ENCODE measurements around the gene FBXL4. TPM values are rescaled to one million over a fixed set of nuclear protein-coding genes. Genes with fewer than 3 reads are reported as not detected.
A peak's percentile ranks its signal among the peaks of the same experiment; 100 is the strongest.

Gene FBXL4
- total RNA-seq, 4 donors from 2014 or later = 4.9 to 15.1 (median 10.0) TPM

DNA sequence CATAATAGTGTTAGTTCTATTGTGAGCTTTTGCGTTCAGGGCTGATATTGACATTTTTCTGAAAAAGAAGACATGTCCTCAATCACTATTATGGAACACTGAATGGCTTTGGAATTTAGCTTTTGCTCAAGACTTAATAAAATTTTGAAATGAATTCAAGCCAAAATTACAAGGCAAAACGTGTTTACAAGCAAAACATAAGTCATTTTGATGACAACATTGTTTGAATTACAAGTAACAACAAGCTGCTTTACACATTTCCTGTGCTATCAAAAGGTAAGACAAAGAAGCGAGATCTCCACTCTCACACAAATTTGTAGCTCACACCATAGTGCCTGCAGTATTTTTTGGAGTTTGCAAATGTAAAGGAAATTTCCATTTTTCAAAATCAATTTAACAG, 75.9 kb downstream of the FBXL4 start:
- intact Hi-C loops (cut with DNase I) = no loop called here
- 68 to 70% methylated on average over 3 of the region's 3 CpGs for WGBS, 2 donors
- Histone ChIP-seq H3K9me3 (no peaks in the 10 kb centered on the region), H3K27ac (no peak overlapping the region), H3K4me3 (no peak overlapping the region), H3K4me1 (no peaks in the 10 kb centered on the region), H3K27me3 (no peaks in the 10 kb centered on the region), H3K36me3 (peaks cover 0 to 32% (median 0%) of the 10 kb centered on the region in 3 donors)
- DNase-seq = no peak
- TF ChIP-seq, protein P1, sequence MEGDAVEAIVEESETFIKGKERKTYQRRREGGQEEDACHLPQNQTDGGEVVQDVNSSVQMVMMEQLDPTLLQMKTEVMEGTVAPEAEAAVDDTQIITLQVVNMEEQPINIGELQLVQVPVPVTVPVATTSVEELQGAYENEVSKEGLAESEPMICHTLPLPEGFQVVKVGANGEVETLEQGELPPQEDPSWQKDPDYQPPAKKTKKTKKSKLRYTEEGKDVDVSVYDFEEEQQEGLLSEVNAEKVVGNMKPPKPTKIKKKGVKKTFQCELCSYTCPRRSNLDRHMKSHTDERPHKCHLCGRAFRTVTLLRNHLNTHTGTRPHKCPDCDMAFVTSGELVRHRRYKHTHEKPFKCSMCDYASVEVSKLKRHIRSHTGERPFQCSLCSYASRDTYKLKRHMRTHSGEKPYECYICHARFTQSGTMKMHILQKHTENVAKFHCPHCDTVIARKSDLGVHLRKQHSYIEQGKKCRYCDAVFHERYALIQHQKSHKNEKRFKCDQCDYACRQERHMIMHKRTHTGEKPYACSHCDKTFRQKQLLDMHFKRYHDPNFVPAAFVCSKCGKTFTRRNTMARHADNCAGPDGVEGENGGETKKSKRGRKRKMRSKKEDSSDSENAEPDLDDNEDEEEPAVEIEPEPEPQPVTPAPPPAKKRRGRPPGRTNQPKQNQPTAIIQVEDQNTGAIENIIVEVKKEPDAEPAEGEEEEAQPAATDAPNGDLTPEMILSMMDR (IDR thresholded peaks at IDR 0.05) = no peak
- no peak for TF ChIP-seq POLR2A (IDR thresholded peaks at IDR 0.05)

DNA sequence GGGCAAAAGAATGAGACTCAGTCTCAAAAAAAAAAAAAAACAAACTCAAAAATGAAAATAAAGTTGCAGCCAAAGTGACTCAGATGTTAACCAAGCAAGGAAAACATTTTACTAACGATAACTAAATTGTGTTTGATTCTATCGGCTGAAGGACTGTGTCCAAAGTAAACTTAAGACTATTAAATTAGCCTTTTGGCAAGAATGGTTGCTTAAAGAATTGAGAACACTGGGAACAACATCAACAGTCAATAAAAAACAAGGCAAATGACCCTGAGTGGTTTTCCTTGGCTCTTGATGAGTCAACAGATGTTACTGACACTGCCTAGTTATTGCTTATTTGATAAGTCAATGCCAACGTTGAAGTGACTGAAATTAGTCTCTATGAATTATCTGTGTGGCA, 76.7 kb downstream of the FBXL4 start:
- Histone ChIP-seq H3K27me3 (no peaks in the 10 kb centered on the region), H3K4me3 (no peak overlapping the region), H3K4me1 (no peaks in the 10 kb centered on the region), H3K27ac (no peak overlapping the region), H3K36me3 (peaks cover 0 to 26% (median 0%) of the 10 kb centered on the region in 3 donors), H3K9me3 (no peaks in the 10 kb centered on the region)
- DNase-seq = no peak
- intact Hi-C loops (cut with DNase I) = no loop called here
- WGBS, 2 donors = 31 to 39% methylated on average over 3 of the region's 3 CpGs
- TF ChIP-seq, protein P1 (IDR thresholded peaks at IDR 0.05) = no peak
- no peak for TF ChIP-seq POLR2A (IDR thresholded peaks at IDR 0.05)

DNA sequence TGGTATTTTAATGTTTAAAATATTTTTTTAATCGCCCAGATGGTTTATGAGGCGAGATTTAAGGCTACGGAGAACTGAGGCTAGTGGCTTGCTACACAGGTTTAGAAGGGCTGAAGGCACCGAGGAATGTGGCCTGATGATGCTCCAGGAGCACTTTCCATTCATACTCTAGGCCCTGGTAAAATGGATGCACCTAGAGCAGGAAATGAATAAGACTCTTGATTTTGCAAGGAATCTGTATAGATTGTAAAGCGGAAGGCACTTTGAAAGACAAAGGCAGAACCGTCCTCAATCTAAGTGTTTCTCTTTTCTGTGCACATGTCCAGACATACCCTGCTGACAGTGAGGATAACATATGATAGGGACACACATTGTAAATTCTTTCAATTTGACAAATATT, 83.2 kb downstream of the FBXL4 start:
- TF ChIP-seq, protein P1 (IDR thresholded peaks at IDR 0.05) = no peak
- no peak for TF ChIP-seq POLR2A (IDR thresholded peaks at IDR 0.05)
- H3K36me3 ChIP-seq = no peaks in the 10 kb centered on the region
- DNase-seq = no peak
- H3K9me3 ChIP-seq = no peaks in the 10 kb centered on the region
- no peak overlapping the region for H3K4me3 ChIP-seq
- intact Hi-C loops (cut with DNase I) = no loop called here
- 93 to 97% methylated on average over 6 of the region's 6 CpGs for WGBS, 2 donors
- no peak overlapping the region for H3K27ac ChIP-seq
- H3K4me1 ChIP-seq = no peaks in the 10 kb centered on the region
- H3K27me3 ChIP-seq = no peaks in the 10 kb centered on the region

DNA sequence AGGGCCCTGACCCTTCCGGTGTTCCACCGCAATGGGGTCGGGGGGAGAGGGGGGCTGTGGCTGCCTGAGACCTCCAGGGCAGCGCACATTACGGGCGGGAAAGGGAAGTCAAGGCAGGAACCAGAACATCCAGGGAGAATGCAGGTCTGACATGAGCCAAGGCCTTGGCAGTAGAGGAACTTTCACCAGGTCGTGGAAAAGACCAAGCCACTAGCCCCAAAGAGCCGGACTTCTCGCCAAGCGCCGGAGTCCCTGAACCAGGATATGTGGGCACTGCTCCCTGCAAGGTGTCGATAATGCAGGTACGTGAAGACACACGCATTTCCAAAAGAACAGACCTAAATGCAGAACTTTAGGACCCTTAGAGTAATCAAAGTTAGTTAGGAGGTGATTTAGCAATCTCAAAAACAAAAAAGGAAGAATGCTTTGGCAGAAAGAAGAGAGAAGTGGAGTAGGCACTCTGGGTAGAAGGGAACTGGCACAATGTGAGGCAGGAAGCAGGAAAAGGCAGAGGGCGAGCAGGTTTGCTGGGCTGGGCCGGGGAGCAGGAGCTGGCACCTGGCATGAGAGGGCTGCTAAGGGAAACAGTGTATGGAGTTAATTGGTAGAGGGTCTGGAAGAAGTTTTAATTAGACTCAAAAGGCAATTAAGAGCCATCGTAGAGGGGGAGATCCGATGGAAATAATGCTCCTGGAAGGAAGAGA, 99.1 kb downstream of the FBXL4 start:
- peaks cover 20 to 67% (median 32%) of the 10 kb centered on the region in 4 donors for H3K27me3 ChIP-seq
- peak overlapping the region in 2 of 4 donors; percentile 17 to 33 for H3K4me3 ChIP-seq
- peaks cover 16 to 35% (median 20%) of the 10 kb centered on the region in 3 donors for H3K4me1 ChIP-seq
- WGBS, 2 donors = 61 to 66% methylated on average over 10 to 12 of the region's 18 CpGs
- intact Hi-C loops (cut with DNase I) = no loop called here
- no peaks in the 10 kb centered on the region for H3K9me3 ChIP-seq
- DNase-seq = no peak
- TF ChIP-seq, protein P1 (IDR thresholded peaks at IDR 0.05) = no peak
- TF ChIP-seq POLR2A (IDR thresholded peaks at IDR 0.05) = no peak
- no peak overlapping the region for H3K27ac ChIP-seq
- no peaks in the 10 kb centered on the region for H3K36me3 ChIP-seq

DNA sequence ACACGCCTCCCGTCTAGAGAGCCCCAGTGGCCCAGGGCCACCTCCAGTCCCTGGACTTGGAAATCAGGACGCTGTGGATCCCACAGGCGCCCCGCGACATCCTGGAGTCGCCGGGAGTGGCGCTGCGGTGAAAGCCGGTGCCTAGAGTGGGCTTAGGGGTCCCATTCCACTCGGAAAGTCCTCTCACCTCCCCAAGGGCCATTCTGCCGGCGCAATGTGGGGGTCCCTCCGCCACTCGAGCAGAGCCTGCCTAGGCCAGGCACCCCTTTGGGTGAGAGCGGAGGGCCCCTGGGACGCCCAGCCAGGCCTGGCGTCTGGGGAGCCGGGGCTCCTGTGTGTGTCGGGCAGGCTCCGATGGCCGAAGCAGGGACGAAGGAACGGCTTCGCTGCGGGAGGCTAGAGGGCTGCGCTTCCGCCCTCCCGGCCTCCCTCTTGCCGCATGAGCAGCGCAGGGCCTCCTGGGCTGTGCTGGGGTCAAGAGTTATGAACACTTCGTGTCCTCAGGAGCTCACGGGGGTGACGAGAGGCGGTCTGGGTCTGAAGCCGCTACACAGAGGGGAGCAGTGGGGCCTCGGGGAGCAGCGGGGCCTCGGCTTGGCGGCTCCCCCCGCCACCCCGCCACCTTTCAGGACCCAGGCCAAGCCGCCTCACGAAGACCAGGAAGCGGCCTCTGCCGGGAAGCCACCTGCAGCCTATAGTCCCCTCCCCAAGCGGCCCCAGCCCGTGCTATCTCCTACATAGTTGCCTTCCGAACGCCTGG, 99.8 kb downstream of the FBXL4 start:
- intact Hi-C loops (cut with DNase I) = no loop called here
- Histone ChIP-seq H3K4me3 (peak overlapping the region in 2 of 4 donors; percentile 17 to 33), H3K27me3 (peaks cover 24 to 74% (median 39%) of the 10 kb centered on the region in 4 donors)

More for the DNA sequence above, 99.8 kb downstream of the FBXL4 start:
- Histone ChIP-seq H3K9me3 (no peaks in the 10 kb centered on the region), H3K4me1 (peaks cover 16 to 40% (median 23%) of the 10 kb centered on the region in 3 donors), H3K27ac (no peak overlapping the region), H3K36me3 (no peaks in the 10 kb centered on the region)
- 11 to 12% methylated on average over 10 to 11 of the region's 51 CpGs for WGBS, 2 donors
- TF ChIP-seq, protein P1 (IDR thresholded peaks at IDR 0.05) = no peak
- no peak for TF ChIP-seq POLR2A (IDR thresholded peaks at IDR 0.05)
- no peak for DNase-seq

Data from esophagus squamous epithelium (tissue), 5 donors.